Right cardiac atrium (tissue), 5 donors: Measurements from ENCODE around the gene PLXNA3. TPM values are rescaled to one million over a fixed set of nuclear protein-coding genes. Genes with fewer than 3 reads are reported as not detected.

Experiments used
- ATAC-seq, 2 donors: fragments of 200-7000 bp; cut with Tn5 transposase; one replicate each; pipeline versions ENCODE4 v1.8.0 to v1.9.1; 2020; ENCODE audit warnings: moderate library complexity in 2 of 2, mild to moderate bottlenecking in 1 of 2
- DNase-seq, 3 donors: peaks; one replicate each; pipeline ENCODE4 v3.0.0-alpha.2; 2020
- H3K27ac ChIP-seq: one replicate; pipeline ENCODE4 v1.5.1; 2013; ENCODE audit warnings: mild to moderate bottlenecking, low read length, control low read depth, moderate library complexity
- H3K27me3 ChIP-seq: one replicate; pipeline ENCODE4 v1.6.1; 2013; ENCODE audit not compliant: control insufficient read depth, insufficient read depth
- H3K4me1 ChIP-seq: one replicate; pipeline ENCODE4 v1.6.1; 2013; ENCODE audit warnings: low read length; ENCODE audit not compliant: control insufficient read depth, insufficient read depth
- H3K4me3 ChIP-seq: one replicate; pipeline ENCODE4 v1.5.1; 2013; ENCODE audit warnings: low read length, control low read depth
- H3K9me3 ChIP-seq: one replicate; pipeline ENCODE4 v1.6.1; 2013; ENCODE audit warnings: low read length; ENCODE audit not compliant: control insufficient read depth
- WGBS: extraction: QIAGEN DNeasy Blood & Tissue Kit; methylation state at CpG from one replicate; pipeline ENCODE4 v1.1.7; 2013; 5-methylcytosine and 5-hydroxymethylcytosine counted together
- intact Hi-C, 4 donors: fragments of 100-400 bp; cut with DNase I; formaldehyde crosslinking; loops; one replicate each; pipeline versions ENCODE4 v1.11.0 to v1.14.0; 2022 to 2023
- polyA plus RNA-seq: library from polyadenylated mRNA; stranded (reverse); fragments of 200-250 nt; gene quantifications from one replicate; pipeline ENCODE4 v1.2.3, GENCODE V29; 2013
- total RNA-seq, 4 donors: library from RNA; stranded (reverse); fragmentation: NEBNext Ultra II Directional; extraction: Animal tissue kit (Norgen Biotek cat#: 25700); gene quantifications; one replicate each; pipeline ENCODE4 v1.2.1, GENCODE V29; 2021
- donor health status: healthy with polysubstance abuse.
- donor health status: DM: no; HTN: yes; CAD: no.
- donor health status: DM: no; HTN: no; CAD: no.
- donor health status: DM: no; HTN: yes; CAD: no; lungs with severe emphysema.
- donor health status: DM: yes; HTN: yes; CAD: no.

The PLXNA3 gene
- total and polyA plus RNA-seq, 5 donors = 12.2 to 34.0 (median 26.6) TPM

- no peak overlapping the region for H3K4me3 ChIP-seq
- H3K27ac ChIP-seq = no peak overlapping the region
- intact Hi-C loops = no loop called here
- no peaks in the 10 kb centered on the region for H3K9me3 ChIP-seq
- no peaks in the 10 kb centered on the region for H3K27me3 ChIP-seq
- WGBS = 66% methylated on average over 7 of the region's 7 CpGs
- no peak for ATAC-seq
- H3K4me1 ChIP-seq = peaks cover 2% of the 10 kb centered on the region
- DNase-seq = peak in 2 of 3 donors; percentile 20 to 43
Observed at GRCh38 chrX:154482786-154483185, 24.7 kb downstream of the PLXNA3 start.

- no peaks in the 10 kb centered on the region for H3K9me3 ChIP-seq
- no peak overlapping the region for H3K27ac ChIP-seq
- H3K4me1 ChIP-seq = peaks cover 2% of the 10 kb centered on the region
- 75% methylated on average over 7 of the region's 7 CpGs for WGBS
- no peak overlapping the region for H3K4me3 ChIP-seq
- intact Hi-C loops = no loop called here
- DNase-seq (no peak), ATAC-seq (no peak)
- no peaks in the 10 kb centered on the region for H3K27me3 ChIP-seq
Observed at GRCh38 chrX:154483325-154483724, 25.2 kb downstream of the PLXNA3 start.

- no peak for ATAC-seq
- Histone ChIP-seq H3K4me3 (no peak overlapping the region), H3K27ac (peak overlapping the region; percentile 15), H3K4me1 (peaks cover 4% of the 10 kb centered on the region), H3K9me3 (no peaks in the 10 kb centered on the region), H3K27me3 (no peaks in the 10 kb centered on the region)
- DNase-seq = peak; percentile 13 to 35 (median 22)
- 67% methylated on average over 16 of the region's 16 CpGs for WGBS
- intact Hi-C loops = no loop called here
Observed at GRCh38 chrX:154484255-154485149, 26.4 kb downstream of the PLXNA3 start.

GRCh38 chrX:154485150-154486051 is 27.3 kb downstream of the PLXNA3 start:
- peak overlapping the region; percentile 92 for H3K4me3 ChIP-seq
- 35% methylated on average over 35 of the region's 35 CpGs for WGBS
- intact Hi-C loops = no loop called here
- peaks cover 6% of the 10 kb centered on the region for H3K4me1 ChIP-seq
- no peak for ATAC-seq
- no peaks in the 10 kb centered on the region for H3K9me3 ChIP-seq
- DNase-seq = peak in 2 of 3 donors; percentile 31 to 52
- peak overlapping the region; percentile 87 for H3K27ac ChIP-seq
- no peaks in the 10 kb centered on the region for H3K27me3 ChIP-seq

- H3K4me1 ChIP-seq = peaks cover 6% of the 10 kb centered on the region
- intact Hi-C loops = no loop called here
- H3K9me3 ChIP-seq = no peaks in the 10 kb centered on the region
- peak overlapping the region; percentile 92 for H3K4me3 ChIP-seq
- DNase-seq = peak; percentile 52 to 83 (median 69)
- H3K27ac ChIP-seq = peak overlapping the region; percentile 87
- under 1% methylated on average over 35 of the region's 35 CpGs for WGBS
- no peaks in the 10 kb centered on the region for H3K27me3 ChIP-seq
- no peak for ATAC-seq
Observed at GRCh38 chrX:154486052-154486395, 27.9 kb downstream of the PLXNA3 start.

GRCh38 chrX:154486396-154487207 is 28.5 kb downstream of the PLXNA3 start, which contains the start of gene UBL4A:
Gene UBL4A (minus strand): TSS chrX:154486615. CDS start chrX:154486584, 31 bp downstream.
- under 1% methylated on average over 77 of the region's 95 CpGs for WGBS
- intact Hi-C loops = no loop called here
- no peaks in the 10 kb centered on the region for H3K9me3 ChIP-seq
- no peaks in the 10 kb centered on the region for H3K27me3 ChIP-seq
- peak within 1 kb of the TSS; percentile 92 for H3K4me3 ChIP-seq
- H3K4me1 ChIP-seq = peaks cover 6% of the 10 kb centered on the region
- ATAC-seq (peak; percentile 40 to 43), DNase-seq (peak; percentile 71 to 89 (median 86))
- peak within 1 kb of the TSS; percentile 89 for H3K27ac ChIP-seq

GRCh38 chrX:154487518-154488290 is 29.6 kb downstream of the PLXNA3 start:
- peaks cover 6% of the 10 kb centered on the region for H3K4me1 ChIP-seq
- DNase-seq (peak in 1 of 3 donors; percentile 56), ATAC-seq (no peak)
- intact Hi-C loops = no loop called here
- WGBS = 92% methylated on average over 28 of the region's 28 CpGs
- no peaks in the 10 kb centered on the region for H3K27me3 ChIP-seq
- no peaks in the 10 kb centered on the region for H3K9me3 ChIP-seq
- H3K4me3 ChIP-seq = no peak overlapping the region
- H3K27ac ChIP-seq = no peak overlapping the region

- intact Hi-C loops = no loop called here
- H3K27me3 ChIP-seq = no peaks in the 10 kb centered on the region
- WGBS = 89% methylated on average over 20 of the region's 20 CpGs
- no peak overlapping the region for H3K4me3 ChIP-seq
- peak in 1 of 3 donors; percentile 60 for DNase-seq
- no peaks in the 10 kb centered on the region for H3K9me3 ChIP-seq
- ATAC-seq = no peak
- H3K4me1 ChIP-seq = peaks cover 6% of the 10 kb centered on the region
- H3K27ac ChIP-seq = no peak overlapping the region
Observed at GRCh38 chrX:154488336-154489075, 30.4 kb downstream of the PLXNA3 start.

- WGBS = 79% methylated on average over 4 of the region's 4 CpGs
- Histone ChIP-seq H3K27ac (no peak overlapping the region), H3K9me3 (no peaks in the 10 kb centered on the region), H3K4me3 (no peak overlapping the region), H3K27me3 (no peaks in the 10 kb centered on the region), H3K4me1 (peaks cover 6% of the 10 kb centered on the region)
- DNase-seq (peak in 1 of 3 donors; percentile 39), ATAC-seq (no peak)
- intact Hi-C loops = no loop called here
Observed at GRCh38 chrX:154489182-154489581, 31.1 kb downstream of the PLXNA3 start.
